ENCODE measurements around the gene POU6F2. TPM values are rescaled to one million over a fixed set of nuclear protein-coding genes. Genes with fewer than 3 reads are reported as not detected.

Gene POU6F2
- total and polyA plus RNA-seq, 5 experiments from 2014 or later, result not detected

DNA sequence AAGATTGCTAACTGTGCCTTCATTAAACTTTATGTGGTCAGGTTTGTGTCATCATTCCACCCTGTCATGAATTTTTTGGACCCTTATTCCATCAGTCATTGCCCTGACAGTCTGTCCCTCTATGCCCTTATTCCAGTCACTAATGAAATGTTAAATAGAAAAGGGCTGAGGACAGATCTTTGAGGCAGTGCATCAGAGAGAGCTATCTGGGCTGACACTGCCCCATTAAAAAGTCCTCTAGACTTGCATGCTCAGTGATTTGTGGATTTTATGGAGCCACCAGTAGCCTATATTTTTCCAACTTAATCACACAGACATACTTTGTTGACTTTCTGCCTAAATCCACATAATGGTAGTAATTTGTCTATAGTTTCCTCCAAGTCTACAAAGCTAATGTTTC, 323.8 kb downstream of the POU6F2 start:
- Mint-ChIP-seq H3K36me3 (no peaks in the 10 kb centered on the region), H3K27ac (no peak overlapping the region), H3K27me3 (peaks cover 4 to 13% (median 7%) of the 10 kb centered on the region in 5 donors), H3K9me3 (peaks cover 0 to 3% (median 0%) of the 10 kb centered on the region in 9 donors), H3K4me1 (no peaks in the 10 kb centered on the region), H3K4me3 (no peak overlapping the region)
- POLR2A ChIA-PET, result no interaction called here
- no peak for DNase-seq
- no peak for ATAC-seq

GRCh38 chr7:39304178-39304577, 326.5 kb downstream of the POU6F2 start:
- peaks cover 0 to 12% (median 5%) of the 10 kb centered on the region in 5 donors for H3K27me3 Mint-ChIP-seq
- H3K9me3 Mint-ChIP-seq, result no peaks in the 10 kb centered on the region
- POLR2A ChIA-PET, result no interaction called here
- no peak overlapping the region for H3K4me3 Mint-ChIP-seq
- no peak for ATAC-seq
- no peaks in the 10 kb centered on the region for H3K4me1 Mint-ChIP-seq
- H3K27ac Mint-ChIP-seq, result no peak overlapping the region
- no peaks in the 10 kb centered on the region for H3K36me3 Mint-ChIP-seq
- DNase-seq, result no peak

DNA sequence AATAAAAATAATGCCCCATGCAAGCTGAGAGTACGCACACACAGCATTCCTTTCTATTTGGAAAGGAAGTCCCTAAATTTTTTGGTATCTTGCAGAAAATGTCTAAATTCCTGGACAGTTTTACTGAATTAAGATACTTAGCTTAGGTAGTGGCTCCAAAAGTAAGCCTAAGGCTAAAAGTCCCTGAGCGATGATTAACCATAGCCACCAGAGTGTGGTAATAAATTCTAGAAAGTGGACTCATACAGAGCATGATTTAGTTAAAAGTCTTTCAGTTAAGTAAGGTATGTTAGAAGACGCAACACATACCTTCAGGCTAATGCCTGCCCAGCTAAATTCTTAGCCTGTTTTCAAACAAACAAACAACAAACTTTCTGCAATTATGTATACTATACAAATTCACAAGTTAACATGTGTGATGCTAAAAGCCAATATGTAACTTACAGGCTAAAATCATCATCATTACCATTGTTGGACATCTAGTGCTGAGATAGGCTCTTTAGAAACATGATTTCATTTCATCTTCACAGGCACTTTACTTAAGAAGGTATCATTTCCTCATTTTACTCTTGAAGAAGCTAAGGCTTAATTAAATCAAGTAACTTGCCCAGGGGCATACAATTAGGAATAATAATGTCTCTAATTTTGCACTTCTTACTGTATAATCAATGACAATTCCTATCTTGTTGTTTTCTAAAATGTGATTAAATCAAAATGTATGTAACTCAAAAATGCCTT, 327.1 kb downstream of the POU6F2 start:
- Mint-ChIP-seq H3K4me1 (no peaks in the 10 kb centered on the region), H3K27me3 (peaks cover 0 to 10% (median 5%) of the 10 kb centered on the region in 5 donors), H3K9me3 (no peaks in the 10 kb centered on the region), H3K4me3 (no peak overlapping the region), H3K36me3 (no peaks in the 10 kb centered on the region), H3K27ac (no peak overlapping the region)
- no peak for ATAC-seq
- no peak for DNase-seq
- POLR2A ChIA-PET, result no interaction called here

DNA sequence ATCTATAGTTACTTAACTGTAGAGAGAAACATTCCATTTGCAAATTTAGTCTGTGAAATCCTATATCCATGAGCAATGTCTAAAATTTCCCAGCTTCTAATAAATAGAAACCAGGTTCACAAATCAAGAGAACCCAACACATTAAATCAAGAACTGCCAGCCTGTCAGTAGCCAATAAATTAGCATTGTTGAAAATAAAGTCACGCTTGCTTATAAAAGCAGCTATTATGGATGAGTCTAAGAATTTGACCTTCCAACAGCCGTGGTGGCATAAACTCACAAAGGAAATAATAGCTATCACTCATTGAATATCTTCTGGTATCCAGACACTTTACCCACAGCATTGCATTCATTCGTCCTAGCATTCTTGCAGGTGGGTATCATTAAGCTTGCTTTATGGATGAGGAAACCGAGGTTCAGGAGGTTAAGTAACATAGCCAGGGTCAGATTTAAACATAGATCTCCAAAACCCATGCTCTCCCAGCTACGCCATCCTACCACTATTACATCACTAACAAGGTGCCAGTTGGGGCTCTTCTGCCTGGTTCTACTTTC, 328.4 kb downstream of the POU6F2 start:
- peaks cover 0 to 6% (median 3%) of the 10 kb centered on the region in 5 donors for H3K27me3 Mint-ChIP-seq
- POLR2A ChIA-PET, result no interaction called here
- no peak overlapping the region for H3K27ac Mint-ChIP-seq
- no peak for DNase-seq
- no peak for ATAC-seq
- H3K4me1 Mint-ChIP-seq, result no peaks in the 10 kb centered on the region
- no peaks in the 10 kb centered on the region for H3K36me3 Mint-ChIP-seq
- H3K4me3 Mint-ChIP-seq, result no peak overlapping the region
- H3K9me3 Mint-ChIP-seq, result no peaks in the 10 kb centered on the region

- POLR2A ChIA-PET, result no interaction called here
- no peaks in the 10 kb centered on the region for H3K4me1 Mint-ChIP-seq
- H3K27me3 Mint-ChIP-seq, result peaks cover 0 to 8% (median 1%) of the 10 kb centered on the region in 5 donors
- ATAC-seq, result no peak
- no peak overlapping the region for H3K27ac Mint-ChIP-seq
- H3K9me3 Mint-ChIP-seq, result no peaks in the 10 kb centered on the region
- H3K4me3 Mint-ChIP-seq, result no peak overlapping the region
- DNase-seq, result no peak
- H3K36me3 Mint-ChIP-seq, result no peaks in the 10 kb centered on the region
These were observed 333.0 kb downstream of the POU6F2 start for GRCh38 chr7:39310699-39311098.

DNA sequence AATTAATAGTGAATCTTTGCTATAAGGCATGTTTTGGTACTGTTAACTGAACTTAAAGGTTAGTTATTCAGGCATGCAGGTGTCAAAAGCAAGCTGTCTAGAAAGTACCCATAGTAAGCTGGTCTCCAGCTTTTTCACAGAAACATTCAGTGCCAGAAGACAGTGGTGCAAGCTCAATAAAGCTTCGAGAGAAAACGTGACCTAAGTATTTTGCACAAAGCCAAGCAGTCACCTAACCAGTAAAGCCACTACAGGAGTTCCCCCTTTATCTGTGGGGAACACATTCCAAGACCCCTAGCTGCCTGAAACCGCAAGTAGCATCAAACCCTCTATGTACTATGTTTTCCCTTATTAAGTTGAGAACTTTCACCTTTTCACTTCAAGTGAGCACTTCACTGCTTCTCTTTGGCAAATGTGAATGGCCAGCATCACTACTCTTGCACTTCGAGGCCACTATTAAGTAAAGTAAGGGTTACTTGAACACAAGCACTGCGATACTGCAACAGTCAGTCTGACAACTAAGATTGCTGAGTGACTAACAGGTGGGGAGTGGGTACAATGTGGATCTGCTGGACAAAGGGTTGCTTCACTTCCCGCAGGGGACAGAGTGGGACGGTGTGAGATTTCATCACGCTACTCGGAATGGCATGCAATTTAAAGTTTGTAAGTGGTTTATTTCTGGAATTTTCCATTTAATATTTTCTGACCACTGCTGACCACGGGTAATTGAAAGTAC, 334.7 kb downstream of the POU6F2 start:
- DNase-seq, result no peak
- H3K27me3 Mint-ChIP-seq, result peaks cover 0 to 8% (median 1%) of the 10 kb centered on the region in 5 donors
- no peaks in the 10 kb centered on the region for H3K9me3 Mint-ChIP-seq
- no peak overlapping the region for H3K27ac Mint-ChIP-seq
- no peaks in the 10 kb centered on the region for H3K36me3 Mint-ChIP-seq
- POLR2A ChIA-PET, result no interaction called here
- H3K4me3 Mint-ChIP-seq, result no peak overlapping the region
- no peak for ATAC-seq
- no peaks in the 10 kb centered on the region for H3K4me1 Mint-ChIP-seq

GRCh38 chr7:39313376-39313775, 335.7 kb downstream of the POU6F2 start:
- Mint-ChIP-seq H3K27ac (no peak overlapping the region), H3K9me3 (no peaks in the 10 kb centered on the region)

DNA sequence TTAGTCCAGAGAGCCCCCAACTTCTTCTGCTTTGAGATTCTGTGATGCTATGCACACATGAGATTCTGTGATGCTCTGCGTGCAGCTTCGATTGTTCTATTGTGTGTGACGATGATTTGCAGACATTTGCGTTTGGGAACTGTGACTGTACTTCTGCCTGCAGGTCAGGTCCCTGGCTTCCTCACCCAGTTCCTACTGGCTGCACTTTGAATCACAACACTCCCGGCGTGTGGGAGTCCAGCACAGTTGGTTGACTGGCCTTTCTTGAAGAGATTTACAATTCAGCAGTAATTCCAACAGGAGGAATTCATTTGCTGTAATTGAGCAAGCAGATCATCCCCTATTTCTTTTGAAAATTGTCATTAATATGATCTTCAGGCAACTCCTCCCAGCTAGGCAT, 336.3 kb downstream of the POU6F2 start:
- POLR2A ChIA-PET, result no interaction called here
- ATAC-seq (no peak), DNase-seq (no peak)
- H3K27ac Mint-ChIP-seq, result no peak overlapping the region
- peaks cover 0 to 7% (median 1%) of the 10 kb centered on the region in 5 donors for H3K27me3 Mint-ChIP-seq
- H3K9me3 Mint-ChIP-seq, result no peaks in the 10 kb centered on the region
- no peak overlapping the region for H3K4me3 Mint-ChIP-seq
- H3K4me1 Mint-ChIP-seq, result no peaks in the 10 kb centered on the region
- H3K36me3 Mint-ChIP-seq, result no peaks in the 10 kb centered on the region

More at GRCh38 chr7:39313376-39313775, 335.7 kb downstream of the POU6F2 start:
- no peaks in the 10 kb centered on the region for H3K4me1 Mint-ChIP-seq
- H3K27me3 Mint-ChIP-seq, result peaks cover 0 to 10% (median 1%) of the 10 kb centered on the region in 5 donors
- no peak overlapping the region for H3K4me3 Mint-ChIP-seq
- POLR2A ChIA-PET, result no interaction called here
- DNase-seq (no peak), ATAC-seq (no peak)
- no peaks in the 10 kb centered on the region for H3K36me3 Mint-ChIP-seq

DNA sequence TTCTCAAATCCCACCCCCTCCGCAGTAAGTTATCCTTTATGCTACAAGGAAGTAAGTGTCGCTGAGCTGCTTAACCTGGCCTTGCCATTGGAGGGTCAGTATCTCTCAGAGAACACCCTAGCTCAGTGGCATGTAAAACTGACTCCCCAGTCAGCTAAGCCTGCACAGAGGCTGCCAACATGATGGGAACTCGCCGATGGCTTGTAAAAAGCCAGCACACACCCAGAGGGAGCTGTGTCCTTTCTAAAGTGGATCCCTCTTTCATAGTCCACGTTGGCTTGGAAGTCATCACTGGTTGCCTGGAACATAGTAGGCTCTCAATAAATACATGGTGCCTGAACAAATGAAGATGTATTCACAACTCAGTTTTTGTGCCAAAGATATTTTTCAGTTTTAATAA, 339.4 kb downstream of the POU6F2 start:
- Mint-ChIP-seq H3K4me3 (no peak overlapping the region), H3K36me3 (no peaks in the 10 kb centered on the region), H3K4me1 (no peaks in the 10 kb centered on the region), H3K9me3 (no peaks in the 10 kb centered on the region), H3K27ac (no peak overlapping the region), H3K27me3 (peaks cover 0 to 13% (median 3%) of the 10 kb centered on the region in 5 donors)
- ATAC-seq, result no peak
- DNase-seq, result no peak
- POLR2A ChIA-PET, result no interaction called here

- DNase-seq (no peak), ATAC-seq (no peak)
- Mint-ChIP-seq H3K27me3 (peaks cover 2 to 16% (median 6%) of the 10 kb centered on the region in 5 donors), H3K27ac (no peak overlapping the region), H3K4me3 (no peak overlapping the region), H3K4me1 (no peaks in the 10 kb centered on the region), H3K36me3 (no peaks in the 10 kb centered on the region), H3K9me3 (no peaks in the 10 kb centered on the region)
- POLR2A ChIA-PET, result no interaction called here
These were observed 340.2 kb downstream of the POU6F2 start for GRCh38 chr7:39317896-39318295.

DNA sequence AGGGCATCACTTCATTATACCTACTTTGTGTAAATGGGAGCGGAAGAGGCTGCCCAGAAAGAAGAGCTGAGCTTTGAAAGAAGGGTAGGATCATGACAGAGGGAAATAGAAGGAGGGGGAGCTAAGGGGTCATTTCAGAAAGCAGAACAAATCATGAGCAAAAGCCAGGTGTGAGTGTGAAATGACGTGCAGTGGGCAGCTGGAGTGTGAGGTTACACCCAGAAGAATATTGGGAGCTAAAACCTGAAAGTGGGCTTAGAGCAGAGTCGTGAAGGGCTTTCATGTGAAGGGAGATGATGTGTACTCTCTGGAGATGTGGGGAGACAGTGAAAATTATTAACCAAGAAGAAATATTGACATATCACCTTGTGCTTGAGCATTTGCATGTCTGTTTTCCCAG, 343.5 kb downstream of the POU6F2 start:
- Mint-ChIP-seq H3K27me3 (peaks cover 3 to 16% (median 6%) of the 10 kb centered on the region in 5 donors), H3K4me3 (no peak overlapping the region), H3K9me3 (no peaks in the 10 kb centered on the region), H3K36me3 (no peaks in the 10 kb centered on the region), H3K4me1 (no peaks in the 10 kb centered on the region), H3K27ac (no peak overlapping the region)
- POLR2A ChIA-PET, result no interaction called here
- no peak for ATAC-seq
- DNase-seq, result no peak

GRCh38 chr7:39321909-39322498, 344.3 kb downstream of the POU6F2 start:
- H3K4me1 Mint-ChIP-seq, result no peaks in the 10 kb centered on the region
- H3K36me3 Mint-ChIP-seq, result no peaks in the 10 kb centered on the region

GRCh38 chr7:39324139-39324760, 346.5 kb downstream of the POU6F2 start:
- POLR2A ChIA-PET, result no interaction called here
- no peaks in the 10 kb centered on the region for H3K9me3 Mint-ChIP-seq

More at GRCh38 chr7:39321909-39322498, 344.3 kb downstream of the POU6F2 start:
- no peaks in the 10 kb centered on the region for H3K9me3 Mint-ChIP-seq
- H3K27ac Mint-ChIP-seq, result no peak overlapping the region
- ATAC-seq (no peak), DNase-seq (no peak)
- POLR2A ChIA-PET, result no interaction called here
- H3K27me3 Mint-ChIP-seq, result peaks cover 3 to 16% (median 6%) of the 10 kb centered on the region in 5 donors
- H3K4me3 Mint-ChIP-seq, result no peak overlapping the region

More at GRCh38 chr7:39324139-39324760, 346.5 kb downstream of the POU6F2 start:
- H3K27me3 Mint-ChIP-seq, result peaks cover 1 to 12% (median 6%) of the 10 kb centered on the region in 5 donors
- H3K4me3 Mint-ChIP-seq, result no peak overlapping the region
- ATAC-seq (no peak), DNase-seq (no peak)
- no peaks in the 10 kb centered on the region for H3K4me1 Mint-ChIP-seq
- H3K36me3 Mint-ChIP-seq, result no peaks in the 10 kb centered on the region
- no peak overlapping the region for H3K27ac Mint-ChIP-seq
